Peyer's patch (tissue), 4 donors: Measurements from ENCODE around the gene SORCS1.

Experiments used
- CTCF ChIP-seq, 6 experiments: fragments of 450-650 bp in 4 of 6; fragments of 200-600 bp in 2 of 6; sonication (generic) in 1 of 6; IDR thresholded peaks; one replicate each; pipeline ENCODE4 v1.5.1; 2017 to 2019; ENCODE audit warnings: antibody characterized with exemption in 6 of 6, mild to moderate bottlenecking in 3 of 6, moderate library complexity in 1 of 6
- POLR2A ChIP-seq, 2 donors: fragments of 450-650 bp; IDR thresholded peaks; one replicate each; pipeline ENCODE4 v1.5.1; 2017; ENCODE audit warnings: antibody characterized with exemption in 2 of 2, mild to moderate bottlenecking in 2 of 2, moderate library complexity in 2 of 2

DNA sequence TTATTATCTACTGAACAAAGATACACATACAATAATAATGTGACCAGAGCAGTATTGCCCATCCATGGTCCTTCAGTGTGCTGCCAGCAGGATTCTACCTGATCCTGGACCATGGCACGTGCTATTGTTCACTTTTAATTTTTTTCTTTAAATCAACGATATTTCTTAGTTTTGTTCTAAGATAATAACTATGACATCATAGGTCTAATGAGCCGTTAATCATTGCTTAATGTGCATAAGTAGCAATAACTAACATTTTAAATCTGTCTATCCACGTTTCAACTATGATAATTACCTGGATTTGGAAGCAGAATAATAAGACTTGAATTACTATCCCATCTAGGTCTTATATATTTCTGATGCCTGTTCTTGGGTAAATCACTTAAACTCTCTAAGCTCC is 253.8 kb downstream of the SORCS1 start:
- no peak for TF ChIP-seq CTCF (IDR thresholded peaks at IDR 0.05)
- TF ChIP-seq POLR2A (IDR thresholded peaks at IDR 0.05), result no peak
